Measurements from ENCODE around the gene RHO. TPM values are rescaled to one million over a fixed set of nuclear protein-coding genes. Genes with fewer than 3 reads are reported as not detected.

RHO gene
- total RNA-seq, 1 donor from 2014 or later = not detected

GRCh38 chr3:129519896-129520715 is 8.3 kb upstream of the RHO start:
- DNase-seq (ENCODE audit: low read depth in 2 of 2) = no peak

- DNase-seq (ENCODE audit: low read depth in 2 of 2) = no peak
These were observed 7.5 kb upstream of the RHO start for GRCh38 chr3:129520960-129521359.

GRCh38 chr3:129521611-129522010 is 6.8 kb upstream of the RHO start:
- no peak for DNase-seq (ENCODE audit: low read depth in 2 of 2)

- DNase-seq (ENCODE audit: low read depth in 2 of 2) = no peak
These were observed 5.5 kb upstream of the RHO start for GRCh38 chr3:129522953-129523352.

GRCh38 chr3:129524081-129524480 is 4.4 kb upstream of the RHO start:
- DNase-seq (ENCODE audit: low read depth in 2 of 2) = no peak

GRCh38 chr3:129525341-129525968 is 3.0 kb upstream of the RHO start:
- DNase-seq (ENCODE audit: low read depth in 2 of 2) = peak in 1 of 2 donors; percentile 50

GRCh38 chr3:129526121-129526900 is 2.1 kb upstream of the RHO start:
- no peak for DNase-seq (ENCODE audit: low read depth in 2 of 2)

- no peak for DNase-seq (ENCODE audit: low read depth in 2 of 2)
These were observed 1.2 kb upstream of the RHO start for GRCh38 chr3:129527262-129527661.

GRCh38 chr3:129529436-129530210 is 1.2 kb downstream of the RHO start:
- DNase-seq (ENCODE audit: low read depth in 2 of 2) = no peak

- peak; percentile 4 to 24 for DNase-seq (ENCODE audit: low read depth in 2 of 2)
These were observed 1.9 kb downstream of the RHO start for GRCh38 chr3:129530251-129530791.

- no peak for DNase-seq (ENCODE audit: low read depth in 2 of 2)
These were observed 2.4 kb downstream of the RHO start for GRCh38 chr3:129530821-129531220.

- DNase-seq (ENCODE audit: low read depth in 2 of 2) = no peak
These were observed 3.3 kb downstream of the RHO start for GRCh38 chr3:129531699-129532098.

GRCh38 chr3:129532261-129532660 is 3.8 kb downstream of the RHO start:
- no peak for DNase-seq (ENCODE audit: low read depth in 2 of 2)

GRCh38 chr3:129533406-129533805 is 5.0 kb downstream of the RHO start:
- DNase-seq (ENCODE audit: low read depth in 2 of 2) = no peak

GRCh38 chr3:129534428-129535027 is 6.1 kb downstream of the RHO start:
- no peak for DNase-seq (ENCODE audit: low read depth in 2 of 2)

GRCh38 chr3:129535075-129535474 is 6.6 kb downstream of the RHO start:
- no peak for DNase-seq (ENCODE audit: low read depth in 2 of 2)

GRCh38 chr3:129536374-129536667 is 7.9 kb downstream of the RHO start:
- DNase-seq (ENCODE audit: low read depth in 2 of 2) = no peak

GRCh38 chr3:129536804-129537203 is 8.4 kb downstream of the RHO start:
- no peak for DNase-seq (ENCODE audit: low read depth in 2 of 2)

- no peak for DNase-seq (ENCODE audit: low read depth in 2 of 2)
These were observed 10.8 kb downstream of the RHO start for GRCh38 chr3:129539206-129539605.

GRCh38 chr3:129540776-129541516 is 12.5 kb downstream of the RHO start:
- no peak for DNase-seq (ENCODE audit: low read depth in 2 of 2)
